Measurements from ENCODE around the gene FGF12. TPM values are rescaled to one million over a fixed set of nuclear protein-coding genes. Genes with fewer than 3 reads are reported as not detected.

The FGF12 gene
- total and polyA plus RNA-seq, 4 experiments from 2014 or later: not detected

DNA sequence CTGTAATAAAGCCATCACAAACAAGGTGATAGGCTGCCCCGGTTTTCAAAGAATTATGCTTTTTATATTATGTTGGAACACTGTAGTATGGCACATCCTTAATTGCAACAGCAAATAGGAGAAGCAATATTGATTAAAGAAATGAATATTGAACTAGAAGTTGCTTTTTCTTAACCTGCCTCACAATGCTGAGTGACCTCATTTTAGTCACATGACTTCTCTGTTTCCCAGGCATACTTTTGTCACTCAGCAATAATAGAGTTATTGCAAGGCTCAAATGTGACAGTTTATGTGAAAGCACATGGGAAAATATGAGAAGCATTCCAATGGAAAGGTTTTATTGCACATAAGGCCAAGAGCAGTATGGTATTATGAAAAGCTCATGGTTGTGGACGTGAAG is 400.7 kb downstream of the FGF12 start:
- CTCF ChIA-PET (ENCODE audit: partially characterized antibody): no interaction called here
- no peaks in the 10 kb centered on the region for H3K27me3 Mint-ChIP-seq
- no peak overlapping the region for H3K27ac Mint-ChIP-seq
- no peak overlapping the region for H3K4me3 Mint-ChIP-seq
- POLR2A ChIA-PET (ENCODE audit: partially characterized antibody): no interaction called here
- H3K27ac ChIP-seq (ENCODE audit: low read depth, low read length): no peak overlapping the region
- H3K4me1 ChIP-seq (ENCODE audit: insufficient read depth, low read length): no peaks in the 10 kb centered on the region
- no peaks in the 10 kb centered on the region for H3K36me3 Mint-ChIP-seq
- no peaks in the 10 kb centered on the region for H3K27me3 ChIP-seq (ENCODE audit: insufficient read depth, low read length)
- H3K36me3 ChIP-seq (ENCODE audit: insufficient read depth, low read length): no peaks in the 10 kb centered on the region
- H3K4me1 Mint-ChIP-seq: peaks cover 2 to 9% (median 4%) of the 10 kb centered on the region in 4 donors
- H3K9me3 Mint-ChIP-seq: peaks cover 0 to 8% (median 0%) of the 10 kb centered on the region in 8 donors
- intact Hi-C loops (cut with micrococcal nuclease): no loop called here
- no peak for DNase-seq
- H3K4me3 ChIP-seq (ENCODE audit: low read length in 2 of 2): no peak overlapping the region
- no peaks in the 10 kb centered on the region for H3K9me3 ChIP-seq (ENCODE audit: control insufficient read depth in 1 of 2, low read length in 2 of 2)

DNA sequence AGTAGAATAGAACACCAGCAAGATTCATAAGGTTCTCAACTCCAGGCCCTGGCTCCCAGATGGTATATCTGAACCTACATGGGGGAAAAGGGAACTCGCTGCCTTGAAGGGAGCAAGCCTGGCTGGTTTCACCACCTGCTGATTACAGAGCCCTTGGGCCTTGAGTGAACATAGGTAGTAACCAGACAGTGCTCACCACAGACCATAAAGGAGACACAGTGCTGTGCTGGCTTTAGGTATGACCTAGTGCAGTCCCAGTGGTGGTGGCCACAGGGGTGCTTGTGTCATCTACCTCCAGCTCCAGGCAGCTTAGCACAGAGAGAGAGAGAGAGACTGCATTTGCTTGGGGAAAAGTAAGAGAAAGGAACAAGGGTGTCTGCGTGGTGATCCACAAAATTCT is 409.8 kb downstream of the FGF12 start:
- no peaks in the 10 kb centered on the region for H3K36me3 ChIP-seq (ENCODE audit: insufficient read depth, low read length)
- no peaks in the 10 kb centered on the region for H3K4me1 ChIP-seq (ENCODE audit: insufficient read depth, low read length)
- H3K27me3 ChIP-seq (ENCODE audit: insufficient read depth, low read length): no peaks in the 10 kb centered on the region
- H3K27ac ChIP-seq (ENCODE audit: low read depth, low read length): no peak overlapping the region
- H3K4me3 Mint-ChIP-seq: no peak overlapping the region
- CTCF ChIA-PET (ENCODE audit: partially characterized antibody): no interaction called here
- no peaks in the 10 kb centered on the region for H3K36me3 Mint-ChIP-seq
- H3K4me1 Mint-ChIP-seq: peaks cover 0 to 5% (median 0%) of the 10 kb centered on the region in 4 donors
- POLR2A ChIA-PET (ENCODE audit: partially characterized antibody): no interaction called here
- no peak overlapping the region for H3K4me3 ChIP-seq (ENCODE audit: low read length in 2 of 2)
- intact Hi-C loops (cut with micrococcal nuclease): no loop called here
- no peaks in the 10 kb centered on the region for H3K9me3 ChIP-seq (ENCODE audit: control insufficient read depth in 1 of 2, low read length in 2 of 2)
- no peak overlapping the region for H3K27ac Mint-ChIP-seq
- H3K27me3 Mint-ChIP-seq: no peaks in the 10 kb centered on the region
- H3K9me3 Mint-ChIP-seq: peaks cover 0 to 5% (median 0%) of the 10 kb centered on the region in 8 donors
- DNase-seq: no peak

DNA sequence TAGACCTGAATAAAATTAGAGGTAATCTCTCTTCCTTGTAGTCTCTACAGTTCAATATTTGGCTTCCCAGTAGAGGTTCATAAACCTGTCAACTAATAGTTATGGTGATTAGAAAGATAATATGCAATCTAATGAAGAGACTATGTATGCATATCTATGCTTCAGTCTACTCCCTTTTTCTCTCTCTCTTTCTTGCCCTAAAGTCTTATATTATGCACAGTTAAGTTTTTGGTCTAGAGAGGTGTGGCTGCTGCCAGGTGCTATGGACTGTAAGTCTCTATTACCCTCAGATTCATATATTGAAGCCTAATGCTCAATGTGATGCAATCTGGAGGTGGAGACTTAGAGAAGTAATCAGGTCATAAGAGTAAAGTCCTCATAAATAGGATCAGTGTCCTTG is 413.7 kb downstream of the FGF12 start:
- no peak overlapping the region for H3K4me3 ChIP-seq (ENCODE audit: low read length in 2 of 2)
- no peaks in the 10 kb centered on the region for H3K36me3 ChIP-seq (ENCODE audit: insufficient read depth, low read length)
- no peaks in the 10 kb centered on the region for H3K27me3 ChIP-seq (ENCODE audit: insufficient read depth, low read length)
- Mint-ChIP-seq H3K27ac (no peak overlapping the region), H3K36me3 (no peaks in the 10 kb centered on the region), H3K27me3 (no peaks in the 10 kb centered on the region), H3K9me3 (peaks cover 0 to 4% (median 0%) of the 10 kb centered on the region in 8 donors), H3K4me1 (peaks cover 0 to 5% (median 0%) of the 10 kb centered on the region in 4 donors), H3K4me3 (no peak overlapping the region)
- ChIA-PET CTCF (ENCODE audit: partially characterized antibody) (no interaction called here), POLR2A (ENCODE audit: partially characterized antibody) (no interaction called here)
- no peaks in the 10 kb centered on the region for H3K9me3 ChIP-seq (ENCODE audit: control insufficient read depth in 1 of 2, low read length in 2 of 2)
- no peak for DNase-seq
- H3K4me1 ChIP-seq (ENCODE audit: insufficient read depth, low read length): no peaks in the 10 kb centered on the region
- intact Hi-C loops (cut with micrococcal nuclease): no loop called here
- no peak overlapping the region for H3K27ac ChIP-seq (ENCODE audit: low read depth, low read length)

DNA sequence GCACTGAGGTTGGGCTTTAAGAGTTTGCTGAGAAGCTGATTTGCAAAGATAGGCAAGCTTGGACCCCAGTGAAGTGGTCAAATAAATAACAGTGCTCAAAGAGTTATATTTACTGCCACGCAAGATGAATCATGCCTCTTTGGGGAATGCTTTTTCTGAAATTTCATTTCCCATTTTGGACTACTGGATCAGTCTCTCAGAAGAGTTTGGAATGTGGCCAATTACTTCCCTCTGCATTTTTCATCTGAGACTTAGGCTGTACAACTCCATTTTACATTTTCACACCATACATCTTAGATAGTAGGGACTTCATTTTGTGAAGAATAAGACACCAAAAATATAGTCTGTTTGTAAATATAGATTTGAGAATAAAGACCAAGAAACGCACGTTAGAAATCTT is 419.7 kb downstream of the FGF12 start:
- DNase-seq: no peak
- no peaks in the 10 kb centered on the region for H3K27me3 ChIP-seq (ENCODE audit: insufficient read depth, low read length)
- no peaks in the 10 kb centered on the region for H3K4me1 Mint-ChIP-seq

DNA sequence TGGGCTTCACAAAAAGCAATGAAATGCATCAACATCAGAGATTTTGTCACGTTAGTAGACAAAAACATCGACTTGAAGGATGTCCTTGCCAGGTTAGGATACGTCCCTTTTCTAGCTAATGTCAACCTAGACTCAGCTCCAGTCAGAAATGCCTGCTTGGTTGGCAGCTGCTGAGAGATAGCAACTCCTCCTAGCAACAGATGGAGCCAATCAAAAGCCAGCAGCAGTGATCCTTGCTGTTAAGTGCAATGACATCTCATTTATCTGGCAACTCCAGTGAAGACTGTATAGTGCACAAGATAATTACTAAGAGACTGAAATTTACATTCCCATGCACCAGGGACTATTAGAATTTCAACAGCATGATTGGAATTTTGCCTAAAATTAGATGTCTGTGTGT is 424.1 kb downstream of the FGF12 start:
- DNase-seq: no peak
- no peak overlapping the region for H3K27ac Mint-ChIP-seq
- intact Hi-C loops (cut with micrococcal nuclease): no loop called here
- ChIA-PET POLR2A (ENCODE audit: partially characterized antibody) (no interaction called here), CTCF (ENCODE audit: partially characterized antibody) (no interaction called here)
- peaks cover 0 to 8% (median 0%) of the 10 kb centered on the region in 8 donors for H3K9me3 Mint-ChIP-seq
- Histone ChIP-seq H3K9me3 (ENCODE audit: control insufficient read depth in 1 of 2, low read length in 2 of 2) (no peaks in the 10 kb centered on the region), H3K27me3 (ENCODE audit: insufficient read depth, low read length) (no peaks in the 10 kb centered on the region), H3K36me3 (ENCODE audit: insufficient read depth, low read length) (no peaks in the 10 kb centered on the region), H3K27ac (ENCODE audit: low read depth, low read length) (no peak overlapping the region), H3K4me1 (ENCODE audit: insufficient read depth, low read length) (no peaks in the 10 kb centered on the region), H3K4me3 (ENCODE audit: low read length in 2 of 2) (no peak overlapping the region)
- no peaks in the 10 kb centered on the region for H3K4me1 Mint-ChIP-seq
- H3K4me3 Mint-ChIP-seq: no peak overlapping the region
- H3K27me3 Mint-ChIP-seq: no peaks in the 10 kb centered on the region
- no peaks in the 10 kb centered on the region for H3K36me3 Mint-ChIP-seq

More for the DNA sequence above, 419.7 kb downstream of the FGF12 start:
- Histone ChIP-seq H3K4me1 (ENCODE audit: insufficient read depth, low read length) (no peaks in the 10 kb centered on the region), H3K36me3 (ENCODE audit: insufficient read depth, low read length) (no peaks in the 10 kb centered on the region), H3K27ac (ENCODE audit: low read depth, low read length) (no peak overlapping the region), H3K4me3 (ENCODE audit: low read length in 2 of 2) (no peak overlapping the region), H3K9me3 (ENCODE audit: control insufficient read depth in 1 of 2, low read length in 2 of 2) (no peaks in the 10 kb centered on the region)
- POLR2A ChIA-PET (ENCODE audit: partially characterized antibody): no interaction called here
- H3K36me3 Mint-ChIP-seq: no peaks in the 10 kb centered on the region
- intact Hi-C loops (cut with micrococcal nuclease): no loop called here
- H3K27me3 Mint-ChIP-seq: no peaks in the 10 kb centered on the region
- H3K27ac Mint-ChIP-seq: no peak overlapping the region
- CTCF ChIA-PET (ENCODE audit: partially characterized antibody): no interaction called here
- H3K9me3 Mint-ChIP-seq: no peaks in the 10 kb centered on the region
- no peak overlapping the region for H3K4me3 Mint-ChIP-seq

DNA sequence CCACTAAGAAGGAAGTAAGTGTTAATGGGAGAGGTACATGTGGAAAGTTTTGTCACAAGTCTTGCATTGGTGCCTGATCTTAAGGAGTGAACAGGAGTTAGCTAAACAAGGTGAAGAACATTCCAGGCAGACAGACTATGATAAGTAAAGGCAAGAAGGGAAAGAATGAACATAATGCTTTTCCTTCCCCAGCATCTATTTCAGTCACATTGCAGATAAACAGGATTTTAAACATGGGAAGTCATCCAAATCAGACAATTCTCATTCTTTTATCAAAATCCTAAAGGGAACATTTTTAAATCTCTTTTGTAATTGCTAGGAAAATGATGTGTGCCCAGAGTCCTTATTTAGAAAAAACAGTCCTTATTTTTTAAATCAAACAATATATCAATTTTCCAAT is 424.6 kb downstream of the FGF12 start:
- no peaks in the 10 kb centered on the region for H3K27me3 Mint-ChIP-seq
- H3K9me3 ChIP-seq (ENCODE audit: control insufficient read depth in 1 of 2, low read length in 2 of 2): no peaks in the 10 kb centered on the region
- H3K4me3 Mint-ChIP-seq: no peak overlapping the region
- no peak overlapping the region for H3K27ac Mint-ChIP-seq
- no peaks in the 10 kb centered on the region for H3K27me3 ChIP-seq (ENCODE audit: insufficient read depth, low read length)
- no peaks in the 10 kb centered on the region for H3K36me3 ChIP-seq (ENCODE audit: insufficient read depth, low read length)
- no peak overlapping the region for H3K27ac ChIP-seq (ENCODE audit: low read depth, low read length)
- ChIA-PET CTCF (ENCODE audit: partially characterized antibody) (no interaction called here), POLR2A (ENCODE audit: partially characterized antibody) (no interaction called here)
- H3K4me1 Mint-ChIP-seq: no peaks in the 10 kb centered on the region
- H3K4me3 ChIP-seq (ENCODE audit: low read length in 2 of 2): no peak overlapping the region
- intact Hi-C loops (cut with micrococcal nuclease): no loop called here
- peaks cover 0 to 10% (median 0%) of the 10 kb centered on the region in 8 donors for H3K9me3 Mint-ChIP-seq
- no peaks in the 10 kb centered on the region for H3K4me1 ChIP-seq (ENCODE audit: insufficient read depth, low read length)
- no peak for DNase-seq
- H3K36me3 Mint-ChIP-seq: no peaks in the 10 kb centered on the region

DNA sequence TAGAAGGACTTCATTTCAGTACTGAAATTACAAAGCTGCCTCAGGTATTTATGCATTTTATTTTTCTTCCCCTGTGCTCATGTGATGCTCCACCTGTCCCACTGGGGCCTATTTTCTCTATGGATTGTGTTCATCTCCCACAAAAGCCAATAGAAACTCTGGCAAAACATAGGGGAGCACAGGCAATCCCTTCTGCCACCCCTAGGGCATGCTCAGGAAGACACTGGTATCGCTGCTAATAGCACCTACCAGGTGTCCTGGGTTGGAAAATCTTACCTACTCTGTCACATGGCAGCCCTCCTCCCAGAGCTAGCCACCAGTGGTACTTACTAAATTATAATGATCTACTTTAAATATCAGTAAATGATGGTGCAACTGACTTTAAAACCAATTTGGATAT is 427.4 kb downstream of the FGF12 start:
- no peak overlapping the region for H3K27ac Mint-ChIP-seq
- H3K9me3 ChIP-seq (ENCODE audit: control insufficient read depth in 1 of 2, low read length in 2 of 2): no peaks in the 10 kb centered on the region
- POLR2A ChIA-PET (ENCODE audit: partially characterized antibody): no interaction called here
- CTCF ChIA-PET (ENCODE audit: partially characterized antibody): no interaction called here
- no peaks in the 10 kb centered on the region for H3K36me3 ChIP-seq (ENCODE audit: insufficient read depth, low read length)
- no peaks in the 10 kb centered on the region for H3K4me1 Mint-ChIP-seq
- no peak overlapping the region for H3K4me3 Mint-ChIP-seq
- no peak for DNase-seq
- no peak overlapping the region for H3K27ac ChIP-seq (ENCODE audit: low read depth, low read length)
- H3K9me3 Mint-ChIP-seq: peaks cover 0 to 10% (median 0%) of the 10 kb centered on the region in 8 donors
- no peaks in the 10 kb centered on the region for H3K27me3 ChIP-seq (ENCODE audit: insufficient read depth, low read length)
- H3K27me3 Mint-ChIP-seq: no peaks in the 10 kb centered on the region
- H3K4me1 ChIP-seq (ENCODE audit: insufficient read depth, low read length): no peaks in the 10 kb centered on the region
- H3K36me3 Mint-ChIP-seq: no peaks in the 10 kb centered on the region
- intact Hi-C loops (cut with micrococcal nuclease): no loop called here
- no peak overlapping the region for H3K4me3 ChIP-seq (ENCODE audit: low read length in 2 of 2)

DNA sequence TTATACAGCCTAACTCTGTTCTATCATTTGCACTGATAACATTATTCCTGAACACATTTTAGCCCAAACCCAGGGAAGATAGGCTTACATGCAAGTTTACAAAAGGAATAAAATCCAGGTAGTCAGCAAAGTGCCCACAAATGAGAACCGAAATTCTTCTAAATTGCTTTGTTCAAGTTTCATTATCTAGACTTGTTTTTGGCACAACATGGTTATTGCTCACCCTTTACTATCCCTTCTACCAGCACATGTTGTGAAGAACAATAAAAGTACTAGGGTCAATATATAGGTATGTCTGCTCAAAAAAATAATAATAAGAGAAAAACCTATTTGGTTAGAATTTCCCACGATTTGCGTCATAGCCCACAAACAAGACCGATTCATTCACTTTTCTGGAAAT is 430.5 kb downstream of the FGF12 start:
- CTCF ChIA-PET (ENCODE audit: partially characterized antibody): no interaction called here
- POLR2A ChIA-PET (ENCODE audit: partially characterized antibody): no interaction called here
- intact Hi-C loops (cut with micrococcal nuclease): no loop called here

More for the DNA sequence above, 430.5 kb downstream of the FGF12 start:
- Mint-ChIP-seq H3K27ac (no peak overlapping the region), H3K36me3 (no peaks in the 10 kb centered on the region), H3K27me3 (no peaks in the 10 kb centered on the region), H3K9me3 (peaks cover 0 to 10% (median 1%) of the 10 kb centered on the region in 8 donors), H3K4me1 (no peaks in the 10 kb centered on the region), H3K4me3 (no peak overlapping the region)
- no peaks in the 10 kb centered on the region for H3K27me3 ChIP-seq (ENCODE audit: insufficient read depth, low read length)
- H3K27ac ChIP-seq (ENCODE audit: low read depth, low read length): no peak overlapping the region
- H3K9me3 ChIP-seq (ENCODE audit: control insufficient read depth in 1 of 2, low read length in 2 of 2): no peaks in the 10 kb centered on the region
- DNase-seq: no peak
- H3K4me1 ChIP-seq (ENCODE audit: insufficient read depth, low read length): no peaks in the 10 kb centered on the region
- H3K36me3 ChIP-seq (ENCODE audit: insufficient read depth, low read length): no peaks in the 10 kb centered on the region
- H3K4me3 ChIP-seq (ENCODE audit: low read length in 2 of 2): no peak overlapping the region
